RKO (cell line): ENCODE results near the gene PUS1.

Experiments
- DNase-seq: peaks from one replicate; pipeline ENCODE4 v3.0.0-alpha.2; 2016; ENCODE audit warnings: low spot score

The PUS1 gene

GRCh38 chr12:131915823-131916222 lies 13.3 kb upstream of the PUS1 start:
- DNase-seq = no peak

- no peak for DNase-seq
These were observed 12.6 kb upstream of the PUS1 start for GRCh38 chr12:131916306-131917138.

- no peak for DNase-seq
These were observed 11.9 kb upstream of the PUS1 start for GRCh38 chr12:131917139-131917710.

- DNase-seq = no peak
These were observed 11.3 kb upstream of the PUS1 start for GRCh38 chr12:131917711-131918306.

- DNase-seq = no peak
These were observed 10.6 kb upstream of the PUS1 start for GRCh38 chr12:131918311-131919050.

GRCh38 chr12:131919051-131919347 lies 10.1 kb upstream of the PUS1 start:
- DNase-seq = no peak

- no peak for DNase-seq
These were observed 9.5 kb upstream of the PUS1 start for GRCh38 chr12:131919366-131920156.

- no peak for DNase-seq
These were observed 8.9 kb upstream of the PUS1 start for GRCh38 chr12:131920157-131920508.

GRCh38 chr12:131920902-131921840 lies 7.9 kb upstream of the PUS1 start:
- no peak for DNase-seq

GRCh38 chr12:131921866-131922769 lies 7.0 kb upstream of the PUS1 start:
- DNase-seq = no peak

GRCh38 chr12:131922772-131923171 lies 6.3 kb upstream of the PUS1 start:
- DNase-seq = no peak

- no peak for DNase-seq
These were observed 5.8 kb upstream of the PUS1 start for GRCh38 chr12:131923260-131923659.

- DNase-seq = no peak
These were observed 1.7 kb upstream of the PUS1 start for GRCh38 chr12:131927110-131928079.

GRCh38 chr12:131928080-131928710 lies 881 bp upstream of the PUS1 start:
- peak; percentile 48 for DNase-seq

- peak; percentile 26 for DNase-seq
These were observed 743 bp downstream of the PUS1 start for GRCh38 chr12:131929581-131930456.

GRCh38 chr12:131930510-131930909 lies 1.4 kb downstream of the PUS1 start:
- DNase-seq = no peak

GRCh38 chr12:131933387-131933786 lies 4.3 kb downstream of the PUS1 start:
- DNase-seq = no peak
